HL-60 (cell line): ENCODE results near the gene OTUD7B.
"Not testable (repeated sequence)": the region's sequence is repeated elsewhere in the genome, so short reads cannot be mapped to it uniquely, and the experiment has no call there.

Source experiments
- DNase-seq, 2 experiments: peaks; one replicate each; pipeline ENCODE4 v3.0.0-alpha.2; 2010 to 2020; ENCODE audit warnings: low read depth in 1 of 2, low spot score in 1 of 2
- H3K27ac ChIP-seq: fragments of 250-450 bp; sonication (Bioruptor Pico); replicated peaks from 2 replicates; pipeline ENCODE4 v1.5.1; 2020; ENCODE audit warnings: mild to moderate bottlenecking, moderate library complexity
- H3K27me3 ChIP-seq: fragments of 250-450 bp; sonication (Bioruptor Pico); 2 replicates; pipeline ENCODE4 v1.5.1; 2021; ENCODE audit warnings: mild to moderate bottlenecking, moderate library complexity; ENCODE audit not compliant: insufficient read depth, poor library complexity, severe bottlenecking
- H3K4me3 ChIP-seq: replicated peaks from 2 replicates; pipeline ENCODE4 v1.5.1; 2011; ENCODE audit warnings: mild to moderate bottlenecking, control low read depth, low read length; ENCODE audit not compliant: insufficient read depth
- CTCF ChIP-seq: IDR thresholded peaks from one replicate; pipeline ENCODE4 v1.5.1; 2011; ENCODE audit warnings: low read length, control low read depth, inconsistent platforms; ENCODE audit not compliant: insufficient read depth
- GABPA ChIP-seq: IDR thresholded peaks from 2 replicates; pipeline ENCODE4 v1.6.1; 2012; ENCODE audit warnings: low read depth
- POLR2AphosphoS5 ChIP-seq: IDR thresholded peaks from 2 replicates; pipeline ENCODE4 v1.6.1; 2012; ENCODE audit warnings: low read depth
- REST ChIP-seq: IDR thresholded peaks from 2 replicates; pipeline ENCODE4 v1.6.1; 2012; ENCODE audit warnings: low read depth; ENCODE audit not compliant: insufficient replicate concordance
- SPI1 ChIP-seq: IDR thresholded peaks from 2 replicates; pipeline ENCODE4 v1.6.1; 2012; ENCODE audit warnings: low read depth, mild to moderate bottlenecking, borderline replicate concordance

Gene OTUD7B

GRCh38 chr1:149962039-149962647 lies 48.4 kb downstream of the OTUD7B start:
- no peaks in the 10 kb centered on the region for H3K27me3 ChIP-seq
- no peak overlapping the region for H3K4me3 ChIP-seq
- peak; percentile 64 to 76 for DNase-seq
- peak; percentile 51; the same call in 1 of the 2 replicates for TF ChIP-seq SPI1
- no peak for TF ChIP-seq POLR2AphosphoS5
- TF ChIP-seq CTCF, result peak; percentile 29
- no peak overlapping the region for H3K27ac ChIP-seq

- not testable (repeated sequence) for DNase-seq, H3K27me3 ChIP-seq, H3K4me3 ChIP-seq, H3K27ac ChIP-seq
Measured at GRCh38 chr1:149957548-149957947, 53.0 kb downstream of the OTUD7B start.

- H3K27me3 ChIP-seq, result no peaks in the 10 kb centered on the region
- no peak overlapping the region for H3K27ac ChIP-seq
- no peak for DNase-seq
- TF ChIP-seq REST (no peak), POLR2AphosphoS5 (no peak)
- no peak overlapping the region for H3K4me3 ChIP-seq
Measured at GRCh38 chr1:149949911-149950310, 60.6 kb downstream of the OTUD7B start.

GRCh38 chr1:149945206-149945605 lies 65.3 kb downstream of the OTUD7B start:
- TF ChIP-seq POLR2AphosphoS5, result no peak
- TF ChIP-seq CTCF, result no peak
- no peak for TF ChIP-seq SPI1
- no peak for TF ChIP-seq GABPA
- DNase-seq, result no peak
- no peak overlapping the region for H3K27ac ChIP-seq

GRCh38 chr1:149942885-149943284 lies 67.6 kb downstream of the OTUD7B start:
- no peak overlapping the region for H3K27ac ChIP-seq
- H3K4me3 ChIP-seq, result no peak overlapping the region
- TF ChIP-seq GABPA, result no peak
- TF ChIP-seq POLR2AphosphoS5, result no peak
- TF ChIP-seq CTCF, result no peak
- no peak for TF ChIP-seq REST
- TF ChIP-seq SPI1, result no peak
- H3K27me3 ChIP-seq, result no peaks in the 10 kb centered on the region
- DNase-seq, result no peak

More at GRCh38 chr1:149945206-149945605, 65.3 kb downstream of the OTUD7B start:
- Histone ChIP-seq H3K27me3 (no peaks in the 10 kb centered on the region), H3K4me3 (no peak overlapping the region)
